ENCODE data around the gene PCDH19.

DNA sequence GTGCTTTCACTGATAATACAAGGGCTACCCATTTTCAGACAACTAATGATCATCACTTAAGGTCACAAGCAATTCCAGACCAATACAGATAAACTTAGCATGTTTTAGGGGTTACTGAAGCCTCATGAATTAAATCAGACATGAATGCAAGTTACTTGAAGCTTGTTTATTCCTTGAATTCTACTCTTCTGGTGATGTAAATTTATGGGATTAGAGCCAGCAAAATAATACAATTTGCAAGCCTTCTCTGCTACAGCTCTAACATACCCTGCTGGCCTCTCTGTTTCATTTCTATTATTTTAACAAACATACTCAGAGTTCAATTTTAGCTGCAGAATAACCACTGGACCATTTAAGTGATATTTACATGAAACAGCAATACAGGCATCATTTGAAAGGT lies 60.7 kb downstream of the PCDH19 start:
- TF ChIP-seq EZH2 (IDR thresholded peaks at IDR 0.05; ENCODE audit: low read depth, unreplicated experiment) (no peak), POLR2AphosphoS5 (IDR thresholded peaks at IDR 0.05; ENCODE audit: low read depth) (no peak), REST (IDR thresholded peaks at IDR 0.05; ENCODE audit: unreplicated experiment) (no peak), EZH2phosphoT487 (IDR thresholded peaks at IDR 0.05; ENCODE audit: unreplicated experiment) (no peak), ETS1 (IDR thresholded peaks at IDR 0.05) (no peak), JUNB (IDR thresholded peaks at IDR 0.05; ENCODE audit: unreplicated experiment) (no peak), STAT1 (IDR thresholded peaks at IDR 0.05; ENCODE audit: unreplicated experiment) (no peak), CREB1 (CRISPR knock-in tag; IDR thresholded peaks at IDR 0.05; ENCODE audit: low read depth) (no peak), ZNF114 (CRISPR knock-in tag; IDR thresholded peaks at IDR 0.05) (no peak), NANOG (IDR thresholded peaks at IDR 0.05; ENCODE audit: borderline replicate concordance) (no peak)
- TF ChIP-seq, protein P1, sequence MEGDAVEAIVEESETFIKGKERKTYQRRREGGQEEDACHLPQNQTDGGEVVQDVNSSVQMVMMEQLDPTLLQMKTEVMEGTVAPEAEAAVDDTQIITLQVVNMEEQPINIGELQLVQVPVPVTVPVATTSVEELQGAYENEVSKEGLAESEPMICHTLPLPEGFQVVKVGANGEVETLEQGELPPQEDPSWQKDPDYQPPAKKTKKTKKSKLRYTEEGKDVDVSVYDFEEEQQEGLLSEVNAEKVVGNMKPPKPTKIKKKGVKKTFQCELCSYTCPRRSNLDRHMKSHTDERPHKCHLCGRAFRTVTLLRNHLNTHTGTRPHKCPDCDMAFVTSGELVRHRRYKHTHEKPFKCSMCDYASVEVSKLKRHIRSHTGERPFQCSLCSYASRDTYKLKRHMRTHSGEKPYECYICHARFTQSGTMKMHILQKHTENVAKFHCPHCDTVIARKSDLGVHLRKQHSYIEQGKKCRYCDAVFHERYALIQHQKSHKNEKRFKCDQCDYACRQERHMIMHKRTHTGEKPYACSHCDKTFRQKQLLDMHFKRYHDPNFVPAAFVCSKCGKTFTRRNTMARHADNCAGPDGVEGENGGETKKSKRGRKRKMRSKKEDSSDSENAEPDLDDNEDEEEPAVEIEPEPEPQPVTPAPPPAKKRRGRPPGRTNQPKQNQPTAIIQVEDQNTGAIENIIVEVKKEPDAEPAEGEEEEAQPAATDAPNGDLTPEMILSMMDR (conservative IDR thresholded peaks at IDR 0.05; ENCODE audit: low read depth in 2 of 2), result no peak
